NCI-H2171 (cell line): Measurements from ENCODE around the gene NBPF9.
"Not testable (repeated sequence)": the region's sequence is repeated elsewhere in the genome, so short reads cannot be mapped to it uniquely, and the experiment has no call there.

Source experiments
- DNase-seq: peaks from one replicate; lab custom pipeline; 2025; lab: John Stamatoyannopoulos, UW

The NBPF9 gene

GRCh38 chr1:149103109-149104081 is at the start of gene NBPF9:
Gene NBPF9, minus strand, starts transcription at chr1:149103551. Its CDS starts 21,412 bp downstream, at chr1:149082139.
- not testable (repeated sequence) for DNase-seq

GRCh38 chr1:149149909-149150308 is 46.6 kb upstream of the NBPF9 start:
- not testable (repeated sequence) for DNase-seq

- not testable (repeated sequence) for DNase-seq
Measured at GRCh38 chr1:149137585-149137984, 34.2 kb upstream of the NBPF9 start.

GRCh38 chr1:149130938-149131337 is 27.6 kb upstream of the NBPF9 start:
- not testable (repeated sequence) for DNase-seq

GRCh38 chr1:149129245-149129644 is 25.9 kb upstream of the NBPF9 start:
- not testable (repeated sequence) for DNase-seq

GRCh38 chr1:149126555-149127145 is 23.3 kb upstream of the NBPF9 start:
- DNase-seq: not testable (repeated sequence)

GRCh38 chr1:149123948-149124926 is 20.9 kb upstream of the NBPF9 start:
- not testable (repeated sequence) for DNase-seq

GRCh38 chr1:149112828-149113227 is 9.5 kb upstream of the NBPF9 start:
- DNase-seq: not testable (repeated sequence)

GRCh38 chr1:149110343-149110742 is 7.0 kb upstream of the NBPF9 start:
- DNase-seq: not testable (repeated sequence)

GRCh38 chr1:149102574-149102973 is 777 bp downstream of the NBPF9 start:
- DNase-seq: not testable (repeated sequence)

GRCh38 chr1:149098276-149098675 is 5.1 kb downstream of the NBPF9 start:
- DNase-seq: not testable (repeated sequence)

- not testable (repeated sequence) for DNase-seq
Measured at GRCh38 chr1:149093155-149093554, 10.2 kb downstream of the NBPF9 start.

GRCh38 chr1:149075505-149076127 is 27.7 kb downstream of the NBPF9 start:
- DNase-seq: not testable (repeated sequence)

- DNase-seq: not testable (repeated sequence)
Measured at GRCh38 chr1:149064611-149065010, 38.7 kb downstream of the NBPF9 start.

GRCh38 chr1:149043056-149043455 is 60.3 kb downstream of the NBPF9 start:
- not testable (repeated sequence) for DNase-seq

- not testable (repeated sequence) for DNase-seq
Measured at GRCh38 chr1:149033916-149034315, 69.4 kb downstream of the NBPF9 start.

- not testable (repeated sequence) for DNase-seq
Measured at GRCh38 chr1:149024327-149024726, 79.0 kb downstream of the NBPF9 start.

- not testable (repeated sequence) for DNase-seq
Measured at GRCh38 chr1:149018577-149018976, 84.8 kb downstream of the NBPF9 start.

- DNase-seq: not testable (repeated sequence)
Measured at GRCh38 chr1:149016626-149017025, 86.7 kb downstream of the NBPF9 start.

GRCh38 chr1:149015522-149015921 is 87.8 kb downstream of the NBPF9 start:
- not testable (repeated sequence) for DNase-seq

GRCh38 chr1:149013513-149013912 is 89.8 kb downstream of the NBPF9 start:
- not testable (repeated sequence) for DNase-seq
